TTC549 (cell line): ENCODE results near the gene PDCL2.
"Not testable (repeated sequence)": the region's sequence is repeated elsewhere in the genome, so short reads cannot be mapped to it uniquely, and the experiment has no call there.

Source experiments
- FAIRE-seq: peaks from 2 replicates; lab custom pipeline; 2012; peaks lifted over from hg19 to GRCh38; lab: Jason Lieb, UNC

Gene PDCL2

GRCh38 chr4:55592014-55592413 lies at the start of gene PDCL2:
TSS of gene PDCL2 (minus strand) at chr4:55592245. CDS start at chr4:55592109, 136 bp downstream.
- FAIRE-seq: no peak

- FAIRE-seq: no peak
Observed at GRCh38 chr4:55637272-55637820, 45.3 kb upstream of the PDCL2 start.

GRCh38 chr4:55636656-55636999 lies 44.6 kb upstream of the PDCL2 start:
- no peak for FAIRE-seq

- FAIRE-seq: no peak
Observed at GRCh38 chr4:55635741-55636655, 44.0 kb upstream of the PDCL2 start, which contains the start of gene NMU. TSS of gene NMU (minus strand) at chr4:55636298. CDS start at chr4:55636192, 106 bp downstream.

GRCh38 chr4:55635282-55635681 lies 43.2 kb upstream of the PDCL2 start:
- FAIRE-seq: no peak

DNA sequence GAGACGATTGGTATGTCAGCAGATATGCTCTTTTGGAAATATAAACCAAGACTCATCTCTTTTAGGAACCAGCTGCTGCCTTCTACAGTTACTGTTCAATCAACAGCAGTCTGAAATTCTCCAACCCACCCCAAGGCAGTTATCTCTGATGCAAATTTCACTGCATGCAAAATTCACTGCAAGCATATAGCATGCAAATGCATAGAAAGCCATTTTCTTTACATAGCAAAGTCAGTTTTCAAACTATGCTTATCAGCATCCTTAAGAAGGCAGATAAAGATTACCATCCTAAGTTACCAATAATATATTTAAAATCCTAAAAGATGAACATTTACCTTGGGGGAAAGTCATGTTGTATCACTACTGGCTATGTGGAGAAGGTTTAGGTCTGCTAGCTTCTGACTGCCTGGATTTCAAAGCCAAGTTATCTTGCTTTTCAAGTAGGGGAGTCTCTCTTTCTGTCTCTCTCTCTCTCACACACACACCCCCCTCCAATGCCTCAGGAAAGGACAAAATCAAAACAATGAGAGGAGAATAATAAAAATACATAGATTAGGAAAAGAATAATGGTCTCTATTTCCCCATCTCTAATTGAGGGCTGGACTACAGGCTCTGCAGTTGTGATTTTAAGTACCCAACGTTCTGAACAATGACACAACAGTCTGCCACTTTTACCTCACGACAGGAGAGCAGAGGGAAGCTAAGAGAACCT lies 42.5 kb upstream of the PDCL2 start:
- FAIRE-seq: no peak

DNA sequence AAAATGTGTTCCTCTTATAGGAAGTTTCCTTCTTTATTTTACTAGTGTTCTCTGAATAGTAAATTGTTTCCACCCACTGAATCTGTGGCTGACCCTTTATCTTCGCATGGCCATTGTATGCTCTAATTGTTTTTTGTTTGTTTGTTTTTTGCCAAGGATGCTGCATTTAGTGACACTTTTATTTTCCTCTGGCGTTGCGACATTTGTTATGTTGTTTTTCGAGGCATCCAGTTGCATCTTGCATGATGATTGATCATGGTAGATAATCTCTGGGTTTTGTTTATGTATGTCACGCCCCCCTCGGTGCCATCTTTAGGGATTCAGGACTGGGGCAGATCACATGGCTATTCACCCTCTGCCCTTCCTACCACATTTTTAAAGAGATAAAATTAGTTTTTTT lies 41.9 kb upstream of the PDCL2 start:
- no peak for FAIRE-seq

DNA sequence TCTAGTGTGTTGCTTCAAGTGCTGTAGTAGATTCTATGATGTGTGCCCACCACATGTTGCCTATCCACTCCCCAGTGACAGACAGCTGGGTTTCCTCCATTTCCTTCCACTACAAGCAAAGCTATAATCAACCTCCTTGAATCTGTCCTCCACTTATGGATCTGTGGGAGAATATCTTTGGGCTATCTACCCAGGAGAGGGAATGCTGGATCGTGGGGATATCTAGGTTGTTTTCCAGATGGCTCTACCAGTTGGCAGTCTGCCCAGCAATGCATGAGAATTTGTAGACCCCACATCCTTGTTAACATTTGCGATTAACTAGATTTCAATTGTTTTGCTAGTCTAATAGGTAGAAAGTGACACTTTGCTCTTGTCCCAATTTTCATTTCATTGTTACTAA lies 33.8 kb upstream of the PDCL2 start:
- no peak for FAIRE-seq

DNA sequence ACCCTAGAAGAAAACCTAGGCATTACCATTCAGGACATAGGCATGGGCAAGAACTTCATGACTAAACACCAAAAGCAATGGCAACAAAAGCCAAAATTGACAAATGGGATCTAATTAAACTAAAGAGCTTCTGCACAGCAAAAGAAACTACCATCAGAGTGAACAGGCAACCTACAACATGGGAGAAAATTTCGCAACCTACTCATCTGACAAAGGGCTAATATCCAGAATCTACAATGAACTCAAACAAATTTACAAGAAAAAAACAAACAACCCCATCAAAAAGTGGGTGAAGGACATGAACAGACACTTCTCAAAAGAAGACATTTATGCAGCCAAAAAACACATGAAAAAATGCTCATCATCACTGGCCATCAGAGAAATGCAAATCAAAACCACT lies 32.0 kb upstream of the PDCL2 start:
- FAIRE-seq: not testable (repeated sequence)

DNA sequence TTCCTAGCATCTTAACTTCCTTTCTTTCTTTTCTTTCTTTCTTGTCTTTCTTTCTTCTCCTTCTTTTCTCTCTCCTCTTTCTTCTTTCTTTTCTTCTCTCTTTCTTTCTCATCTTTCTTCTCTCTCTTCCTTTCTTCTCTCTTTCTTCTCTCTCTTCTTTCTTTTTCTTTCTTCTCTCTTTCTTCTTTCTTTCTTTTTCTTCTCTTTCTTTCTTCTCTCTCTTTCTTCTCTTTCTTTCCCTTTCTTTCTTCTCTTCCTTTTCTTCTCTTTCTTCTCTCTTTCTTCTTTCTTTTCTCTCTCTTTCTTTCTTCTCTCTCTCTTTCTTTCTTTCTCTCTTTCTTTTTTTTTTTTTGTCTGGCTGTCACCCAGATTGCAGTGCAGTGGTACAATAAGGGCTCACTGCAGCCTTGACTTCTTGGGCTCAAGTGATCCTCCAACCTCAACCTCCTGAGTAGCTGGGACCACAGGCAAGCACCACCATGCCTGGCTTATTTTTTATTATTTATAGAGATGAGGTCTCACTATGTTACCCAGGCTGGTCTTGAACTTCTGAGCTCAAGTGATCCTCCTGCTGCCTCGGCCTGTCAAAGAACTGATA lies 26.6 kb upstream of the PDCL2 start:
- no peak for FAIRE-seq

- no peak for FAIRE-seq
Observed at GRCh38 chr4:55617587-55618197, 25.6 kb upstream of the PDCL2 start.

GRCh38 chr4:55615008-55615407 lies 23.0 kb upstream of the PDCL2 start:
- no peak for FAIRE-seq

- FAIRE-seq: no peak
Observed at GRCh38 chr4:55613621-55614020, 21.6 kb upstream of the PDCL2 start.

DNA sequence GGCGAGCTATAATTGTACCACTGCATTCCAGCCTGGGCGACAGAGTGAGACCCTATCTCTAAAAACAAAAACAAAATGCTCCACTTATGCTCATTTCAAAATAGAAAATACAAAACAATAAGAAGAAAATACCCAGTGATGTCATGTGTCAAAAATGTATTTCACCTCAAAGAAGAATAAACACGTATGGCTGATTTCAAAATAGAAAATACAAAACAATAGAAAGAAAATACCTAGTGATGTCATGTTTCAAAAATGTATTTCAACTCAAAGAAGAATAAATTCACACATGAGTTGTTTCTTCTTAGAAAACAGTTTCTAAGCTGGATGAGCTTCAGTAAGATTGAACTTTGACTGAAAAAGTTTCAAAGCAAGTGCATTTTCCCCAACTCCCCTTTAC lies 20.3 kb upstream of the PDCL2 start:
- no peak for FAIRE-seq

DNA sequence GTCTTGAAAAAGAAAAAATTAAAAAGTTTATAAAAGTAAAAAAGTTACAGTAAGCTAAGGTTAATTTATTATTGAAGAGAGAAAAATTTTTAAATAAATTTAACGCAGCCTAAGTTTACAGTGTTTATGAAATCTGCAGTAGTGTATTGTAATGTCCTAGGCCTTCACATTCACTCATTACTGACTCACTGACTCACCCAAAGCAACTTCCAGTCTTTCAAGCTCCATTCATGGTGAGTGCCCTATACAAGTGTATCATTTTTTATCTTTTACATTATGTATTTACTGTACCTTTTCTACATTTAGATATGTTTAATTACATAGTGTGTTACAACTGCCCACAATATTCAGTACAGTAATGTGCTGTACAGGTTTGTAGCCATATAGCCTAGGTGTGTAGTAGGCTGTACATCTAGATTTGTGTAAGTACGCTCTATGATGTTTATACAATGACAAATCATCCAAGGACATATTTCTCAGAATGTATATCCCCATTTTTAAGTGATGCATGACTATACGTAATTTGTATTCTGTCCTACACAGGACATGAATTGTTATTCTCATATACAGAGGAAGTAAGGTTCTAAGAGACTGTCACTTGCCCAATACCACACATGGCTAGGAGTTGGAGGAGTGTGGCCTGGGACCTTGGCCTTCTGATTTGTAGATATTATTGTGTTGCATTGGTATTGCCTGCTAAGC lies 19.5 kb upstream of the PDCL2 start:
- no peak for FAIRE-seq

DNA sequence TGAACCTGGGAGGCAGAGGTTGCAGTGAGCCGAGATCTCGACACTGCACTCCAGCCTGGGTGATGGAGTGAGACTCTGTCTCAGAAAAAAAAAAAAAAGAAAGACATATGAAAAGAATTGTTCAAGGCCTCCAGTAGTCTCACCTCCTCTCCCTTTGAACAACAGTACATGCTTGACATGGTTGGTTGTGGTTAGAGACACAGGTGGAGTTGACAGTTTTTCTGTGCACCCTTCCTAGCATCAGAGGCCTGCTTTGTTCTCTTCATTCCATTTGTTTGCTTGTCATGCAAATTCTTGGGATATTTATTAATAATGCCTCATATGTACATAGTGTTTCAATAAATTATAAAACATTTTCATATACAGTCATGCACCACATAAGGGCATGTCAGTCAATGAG lies 18.3 kb upstream of the PDCL2 start:
- FAIRE-seq: no peak

GRCh38 chr4:55609393-55609866 lies 17.4 kb upstream of the PDCL2 start:
- no peak for FAIRE-seq

GRCh38 chr4:55608591-55608990 lies 16.5 kb upstream of the PDCL2 start:
- FAIRE-seq: no peak

- no peak for FAIRE-seq
Observed at GRCh38 chr4:55604996-55605395, 13.0 kb upstream of the PDCL2 start.

DNA sequence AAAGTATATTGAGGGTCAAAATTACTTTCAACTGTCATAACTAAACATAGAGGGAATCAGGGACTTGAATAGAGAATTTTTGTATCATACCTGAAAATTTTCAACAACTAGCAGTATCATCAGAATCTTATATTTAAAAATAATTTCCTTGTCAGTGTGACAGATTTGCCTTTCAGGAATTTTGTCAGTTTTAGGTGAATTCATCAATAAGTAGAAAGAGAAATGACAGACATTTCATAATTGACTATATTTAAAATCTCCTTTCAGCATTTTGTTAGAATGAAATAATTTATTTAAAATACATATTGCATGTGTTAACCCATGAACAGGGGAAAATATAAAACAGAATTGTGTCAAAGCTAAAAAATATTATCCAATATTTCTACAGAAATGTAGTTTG lies 8.6 kb upstream of the PDCL2 start:
- FAIRE-seq: no peak

DNA sequence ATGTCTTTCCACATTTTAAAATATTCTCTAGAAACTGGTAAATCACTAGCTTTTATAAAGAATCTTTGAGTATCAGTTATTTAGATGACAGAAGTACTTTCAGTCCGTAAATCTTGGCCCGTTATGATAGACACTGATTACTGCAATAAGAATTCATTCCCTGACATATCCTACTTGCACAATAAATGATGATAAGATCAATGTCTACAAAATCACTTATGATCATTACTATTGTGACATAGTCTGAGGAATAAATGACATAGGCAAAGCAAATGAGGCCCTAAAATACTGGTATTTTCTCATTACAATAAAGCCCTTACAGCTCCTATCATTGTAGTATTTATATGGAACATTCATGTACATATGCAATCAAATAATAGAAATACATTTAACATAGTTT lies 6.6 kb upstream of the PDCL2 start:
- no peak for FAIRE-seq

- FAIRE-seq: no peak
Observed at GRCh38 chr4:55588160-55588559, 3.9 kb downstream of the PDCL2 start.
